Astrocyte of the cerebellum (primary cell): ENCODE data around the gene LRP1B.
A peak's percentile ranks its signal among the peaks of the same experiment; 100 is the strongest.

ENCODE experiments used
- DNase-seq: peaks from one replicate; pipeline ENCODE4 v3.0.0-alpha.2; 2011; ENCODE audit warnings: low read depth
- H3K4me3 ChIP-seq: 2 replicates; pipeline ENCODE4 v1.5.1; 2011; ENCODE audit warnings: mild to moderate bottlenecking, low read depth, low read length, moderate library complexity
- CTCF ChIP-seq: IDR thresholded peaks from 2 replicates; pipeline ENCODE4 v1.5.1; 2012; ENCODE audit warnings: low read length, low read depth, moderate library complexity, mild to moderate bottlenecking; ENCODE audit errors: missing control alignments
- in situ Hi-C: cut with HindIII; loops from 2 replicates; pipeline ENCODE4 v1.10.0; 2017; ENCODE audit warnings: low sequenced_read_pairs

LRP1B gene

GRCh38 chr2:141499123-141499522 lies 631.7 kb downstream of the LRP1B start:
- in situ Hi-C loops = no loop called here
- DNase-seq = no peak
- no peak for TF ChIP-seq CTCF
- no peak overlapping the region for H3K4me3 ChIP-seq

GRCh38 chr2:141498561-141498960 lies 632.3 kb downstream of the LRP1B start:
- no peak for TF ChIP-seq CTCF
- DNase-seq = peak; percentile 15
- in situ Hi-C loops = no loop called here
- H3K4me3 ChIP-seq = no peak overlapping the region

GRCh38 chr2:141497272-141497671 lies 633.5 kb downstream of the LRP1B start:
- in situ Hi-C loops = no loop called here
- DNase-seq = no peak
- no peak for TF ChIP-seq CTCF
- H3K4me3 ChIP-seq = no peak overlapping the region

GRCh38 chr2:141496810-141497209 lies 634.0 kb downstream of the LRP1B start:
- in situ Hi-C loops = no loop called here
- TF ChIP-seq CTCF = no peak

GRCh38 chr2:141493936-141494335 lies 636.9 kb downstream of the LRP1B start:
- TF ChIP-seq CTCF = no peak
- in situ Hi-C loops = no loop called here
- DNase-seq = no peak
- no peak overlapping the region for H3K4me3 ChIP-seq

More at GRCh38 chr2:141496810-141497209, 634.0 kb downstream of the LRP1B start:
- no peak overlapping the region for H3K4me3 ChIP-seq
- DNase-seq = no peak

GRCh38 chr2:141492816-141493215 lies 638.0 kb downstream of the LRP1B start:
- DNase-seq = no peak

More at GRCh38 chr2:141492816-141493215, 638.0 kb downstream of the LRP1B start:
- TF ChIP-seq CTCF = no peak
- H3K4me3 ChIP-seq = no peak overlapping the region
- in situ Hi-C loops = no loop called here
